HEK293 (cell line): ENCODE data around the gene NFIC.
A peak's percentile ranks its signal among the peaks of the same experiment; 100 is the strongest.

Experiments
- CTCF ChIA-PET: fragments of 350-600 bp; formaldehyde crosslinking; extraction: SDS; loops from one replicate; lab custom pipeline; 2021; ENCODE audit warnings: antibody characterized with exemption; lab: Yijun Ruan, JAX
- POLR2A ChIA-PET: fragments of 300-600 bp; formaldehyde crosslinking; extraction: SDS; loops from one replicate; lab custom pipeline; 2020; ENCODE audit warnings: antibody characterized with exemption, inconsistent platforms; lab: Yijun Ruan, JAX
- H3K27ac ChIP-seq: fragments of 200-500 bp; sonication (Bioruptor generic); 2 replicates; pipeline ENCODE4 v1.5.1; 2014; ENCODE audit warnings: low read depth, low read length, control low read depth, inconsistent platforms; ENCODE audit errors: extremely low read depth
- H3K36me3 ChIP-seq, 2 experiments: fragments of 200-500 bp in 1 of 2; sonication (Bioruptor generic) in 1 of 2; 1 replicate in 1 of 2; 2 replicates in 1 of 2; pipeline ENCODE4 v1.5.1; 2014 to 2017; ENCODE audit warnings: inconsistent platforms in 2 of 2, low read length in 2 of 2; ENCODE audit not compliant: control insufficient read depth in 2 of 2, insufficient read depth in 1 of 2
- H3K4me1 ChIP-seq: fragments of 200-500 bp; sonication (Bioruptor generic); 2 replicates; pipeline ENCODE4 v1.5.1; 2014; ENCODE audit warnings: mild to moderate bottlenecking, low read length, inconsistent platforms; ENCODE audit not compliant: control insufficient read depth, insufficient read depth
- H3K4me3 ChIP-seq: 2 replicates; pipeline ENCODE4 v1.5.1; 2011; ENCODE audit warnings: low read depth, mild to moderate bottlenecking, control low read depth, low read length, moderate library complexity
- H3K9me3 ChIP-seq: fragments of 200-500 bp; sonication (Bioruptor generic); 2 replicates; pipeline ENCODE4 v1.5.1; 2014; ENCODE audit warnings: low read depth, low read length, inconsistent platforms; ENCODE audit not compliant: control insufficient read depth, insufficient read depth
- BCL11B ChIP-seq: fragments of 450-650 bp; formaldehyde crosslinking; IDR thresholded peaks from 2 replicates; pipeline ENCODE4 v1.5.1; 2016; ENCODE audit warnings: low read depth, missing biosample characterization, missing genetic modification characterization
- EGR2 ChIP-seq: fragments of 450-650 bp; formaldehyde crosslinking; IDR thresholded peaks from 2 replicates; pipeline ENCODE4 v1.5.1; 2016; ENCODE audit warnings: low read depth, missing biosample characterization, missing genetic modification characterization
- FEZF1 ChIP-seq: fragments of 450-650 bp; formaldehyde crosslinking; IDR thresholded peaks from 2 replicates; pipeline ENCODE4 v1.5.1; 2016; ENCODE audit warnings: missing biosample characterization, missing genetic modification characterization
- GLIS1 ChIP-seq: fragments of 450-650 bp; formaldehyde crosslinking; IDR thresholded peaks from 2 replicates; pipeline ENCODE4 v1.5.1; 2016; ENCODE audit warnings: missing biosample characterization, missing genetic modification characterization
- GLIS2 ChIP-seq: fragments of 450-650 bp; formaldehyde crosslinking; IDR thresholded peaks from 2 replicates; pipeline ENCODE4 v1.5.1; 2016; ENCODE audit warnings: missing biosample characterization, missing genetic modification characterization
- IKZF3 ChIP-seq: fragments of 450-650 bp; IDR thresholded peaks from 2 replicates; pipeline ENCODE4 v1.5.0; 2018; ENCODE audit warnings: missing biosample characterization, mild to moderate bottlenecking, missing genetic modification characterization, moderate library complexity
- SP7 ChIP-seq: fragments of 450-650 bp; formaldehyde crosslinking; IDR thresholded peaks from 2 replicates; pipeline ENCODE4 v1.5.1; 2016; ENCODE audit warnings: missing biosample characterization, missing genetic modification characterization
- ZBTB11 ChIP-seq: fragments of 450-650 bp; formaldehyde crosslinking; conservative IDR thresholded peaks from 2 replicates; pipeline ENCODE4 v1.5.1; 2016; ENCODE audit warnings: low read depth, missing biosample characterization, missing genetic modification characterization
- ZBTB20 ChIP-seq: fragments of 450-650 bp; formaldehyde crosslinking; IDR thresholded peaks from 2 replicates; pipeline ENCODE4 v1.5.1; 2016; ENCODE audit warnings: missing biosample characterization, missing genetic modification characterization
- ZFHX2 ChIP-seq: fragments of 450-650 bp; formaldehyde crosslinking; conservative IDR thresholded peaks from 2 replicates; pipeline ENCODE4 v1.5.1; 2016; ENCODE audit warnings: missing biosample characterization, missing genetic modification characterization
- ZIC2 ChIP-seq: fragments of 450-650 bp; formaldehyde crosslinking; IDR thresholded peaks from 2 replicates; pipeline ENCODE4 v1.5.1; 2016; ENCODE audit warnings: missing biosample characterization, missing genetic modification characterization
- ZNF138 ChIP-seq: fragments of 450-650 bp; formaldehyde crosslinking; IDR thresholded peaks from 2 replicates; pipeline ENCODE4 v1.5.1; 2016; ENCODE audit warnings: missing biosample characterization, missing genetic modification characterization, borderline replicate concordance
- ZNF155 ChIP-seq: fragments of 450-650 bp; formaldehyde crosslinking; IDR thresholded peaks from 2 replicates; pipeline ENCODE4 v1.5.1; 2016; ENCODE audit warnings: missing biosample characterization, missing genetic modification characterization
- ZNF157 ChIP-seq: fragments of 450-650 bp; formaldehyde crosslinking; IDR thresholded peaks from 2 replicates; pipeline ENCODE4 v1.5.1; 2016; ENCODE audit warnings: missing biosample characterization, missing genetic modification characterization
- ZNF324 ChIP-seq: fragments of 450-650 bp; formaldehyde crosslinking; IDR thresholded peaks from 2 replicates; pipeline ENCODE4 v1.5.1; 2016; ENCODE audit warnings: missing biosample characterization, missing genetic modification characterization
- ZNF48 ChIP-seq: fragments of 450-650 bp; formaldehyde crosslinking; IDR thresholded peaks from 2 replicates; pipeline ENCODE4 v1.5.1; 2016; ENCODE audit warnings: missing biosample characterization, missing genetic modification characterization
- ZNF521 ChIP-seq: fragments of 450-650 bp; formaldehyde crosslinking; IDR thresholded peaks from 2 replicates; pipeline ENCODE4 v1.5.1; 2017; ENCODE audit warnings: missing biosample characterization, mild to moderate bottlenecking, missing genetic modification characterization
- ZNF529 ChIP-seq: fragments of 450-650 bp; formaldehyde crosslinking; IDR thresholded peaks from 2 replicates; pipeline ENCODE4 v1.5.1; 2017; ENCODE audit warnings: missing genetic modification characterization, missing biosample characterization; ENCODE audit not compliant: insufficient replicate concordance
- ZNF558 ChIP-seq: fragments of 450-650 bp; formaldehyde crosslinking; IDR thresholded peaks from 2 replicates; pipeline ENCODE4 v1.5.1; 2016; ENCODE audit warnings: missing biosample characterization, missing genetic modification characterization
- ZNF610 ChIP-seq: fragments of 450-650 bp; formaldehyde crosslinking; IDR thresholded peaks from 2 replicates; pipeline ENCODE4 v1.5.1; 2016; ENCODE audit warnings: missing biosample characterization, missing genetic modification characterization, borderline replicate concordance
- ZNF623 ChIP-seq: fragments of 450-650 bp; formaldehyde crosslinking; IDR thresholded peaks from 2 replicates; pipeline ENCODE4 v1.5.1; 2016; ENCODE audit warnings: missing biosample characterization, missing genetic modification characterization
- ZNF624 ChIP-seq: fragments of 450-650 bp; formaldehyde crosslinking; IDR thresholded peaks from 2 replicates; pipeline ENCODE4 v1.5.1; 2017; ENCODE audit warnings: missing biosample characterization, missing genetic modification characterization
- ZNF664 ChIP-seq: fragments of 450-650 bp; formaldehyde crosslinking; IDR thresholded peaks from 2 replicates; pipeline ENCODE4 v1.5.1; 2016; ENCODE audit warnings: missing biosample characterization, missing genetic modification characterization
- ZNF701 ChIP-seq: fragments of 450-650 bp; formaldehyde crosslinking; IDR thresholded peaks from 2 replicates; pipeline ENCODE4 v1.5.1; 2016; ENCODE audit warnings: missing biosample characterization, missing genetic modification characterization
- ZNF76 ChIP-seq: fragments of 450-650 bp; formaldehyde crosslinking; IDR thresholded peaks from 2 replicates; pipeline ENCODE4; 2016; ENCODE audit warnings: low read depth, missing biosample characterization, missing genetic modification characterization, borderline replicate concordance
- TF ChIP-seq, protein P1 (sequence below): fragments of 450-650 bp; formaldehyde crosslinking; IDR thresholded peaks from 2 replicates; pipeline ENCODE4 v1.5.0; 2017; ENCODE audit warnings: missing biosample characterization, missing genetic modification characterization, borderline replicate concordance
- TF ChIP-seq, protein P2 (sequence below): fragments of 450-650 bp; formaldehyde crosslinking; IDR thresholded peaks from 2 replicates; pipeline ENCODE4 v1.5.1; 2016; ENCODE audit warnings: missing biosample characterization, missing genetic modification characterization
- TF ChIP-seq, protein P3 (sequence below): fragments of 450-650 bp; formaldehyde crosslinking; IDR thresholded peaks from 2 replicates; pipeline ENCODE4 v1.5.1; 2016; ENCODE audit warnings: missing biosample characterization, missing genetic modification characterization, low read depth

The NFIC gene

DNA sequence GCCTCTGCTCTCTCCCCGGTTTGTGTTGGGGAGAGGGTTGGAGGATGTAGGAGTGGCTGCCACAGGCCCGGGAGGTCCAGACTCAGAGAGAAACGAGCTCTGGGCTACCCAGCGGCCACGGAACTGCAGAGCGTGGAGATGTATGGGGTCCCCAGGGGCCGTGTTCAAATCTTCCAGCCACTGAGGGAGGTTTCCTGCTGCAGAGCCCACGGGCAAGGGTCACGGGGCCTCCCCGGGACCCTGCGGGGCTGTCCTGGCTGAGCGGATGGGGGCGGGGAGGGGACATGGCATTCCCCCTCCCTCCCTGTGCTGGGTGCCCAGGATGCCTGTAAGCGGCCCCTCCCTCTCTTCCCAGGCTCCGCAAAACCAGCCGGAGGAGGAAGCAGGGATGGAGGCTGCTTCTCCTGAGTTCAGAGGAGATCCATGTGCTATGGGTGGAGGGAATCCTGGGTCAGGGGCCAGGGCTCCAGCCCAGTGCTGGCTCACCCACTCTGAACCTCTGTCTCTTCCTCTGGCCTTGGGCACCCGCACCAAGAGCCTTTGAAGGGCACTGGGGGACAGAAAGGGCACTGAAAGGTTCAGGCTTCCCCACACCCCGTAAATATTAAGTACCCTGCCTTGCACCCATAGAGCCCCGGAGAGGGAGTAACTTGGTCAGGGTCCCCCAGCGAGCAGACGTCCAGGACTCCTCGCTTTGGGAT is 91.3 kb downstream of the NFIC start (continued):
- TF ChIP-seq, protein P1, sequence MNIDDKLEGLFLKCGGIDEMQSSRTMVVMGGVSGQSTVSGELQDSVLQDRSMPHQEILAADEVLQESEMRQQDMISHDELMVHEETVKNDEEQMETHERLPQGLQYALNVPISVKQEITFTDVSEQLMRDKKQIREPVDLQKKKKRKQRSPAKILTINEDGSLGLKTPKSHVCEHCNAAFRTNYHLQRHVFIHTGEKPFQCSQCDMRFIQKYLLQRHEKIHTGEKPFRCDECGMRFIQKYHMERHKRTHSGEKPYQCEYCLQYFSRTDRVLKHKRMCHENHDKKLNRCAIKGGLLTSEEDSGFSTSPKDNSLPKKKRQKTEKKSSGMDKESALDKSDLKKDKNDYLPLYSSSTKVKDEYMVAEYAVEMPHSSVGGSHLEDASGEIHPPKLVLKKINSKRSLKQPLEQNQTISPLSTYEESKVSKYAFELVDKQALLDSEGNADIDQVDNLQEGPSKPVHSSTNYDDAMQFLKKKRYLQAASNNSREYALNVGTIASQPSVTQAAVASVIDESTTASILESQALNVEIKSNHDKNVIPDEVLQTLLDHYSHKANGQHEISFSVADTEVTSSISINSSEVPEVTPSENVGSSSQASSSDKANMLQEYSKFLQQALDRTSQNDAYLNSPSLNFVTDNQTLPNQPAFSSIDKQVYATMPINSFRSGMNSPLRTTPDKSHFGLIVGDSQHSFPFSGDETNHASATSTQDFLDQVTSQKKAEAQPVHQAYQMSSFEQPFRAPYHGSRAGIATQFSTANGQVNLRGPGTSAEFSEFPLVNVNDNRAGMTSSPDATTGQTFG (tag by site-specific recombination): no peak
- TF ChIP-seq IKZF3 (tag by site-specific recombination) (peak; percentile 52), ZNF155 (tag by site-specific recombination) (no peak), ZNF624 (no peak), ZBTB20 (tag by site-specific recombination) (peak; percentile 46; the same call in 1 of the 2 replicates), BCL11B (tag by site-specific recombination) (no peak), ZNF664 (tag by site-specific recombination) (no peak), ZNF76 (tag by site-specific recombination) (peak; percentile 36; the same call in 1 of the 2 replicates), ZNF324 (tag by site-specific recombination) (no peak)

DNA sequence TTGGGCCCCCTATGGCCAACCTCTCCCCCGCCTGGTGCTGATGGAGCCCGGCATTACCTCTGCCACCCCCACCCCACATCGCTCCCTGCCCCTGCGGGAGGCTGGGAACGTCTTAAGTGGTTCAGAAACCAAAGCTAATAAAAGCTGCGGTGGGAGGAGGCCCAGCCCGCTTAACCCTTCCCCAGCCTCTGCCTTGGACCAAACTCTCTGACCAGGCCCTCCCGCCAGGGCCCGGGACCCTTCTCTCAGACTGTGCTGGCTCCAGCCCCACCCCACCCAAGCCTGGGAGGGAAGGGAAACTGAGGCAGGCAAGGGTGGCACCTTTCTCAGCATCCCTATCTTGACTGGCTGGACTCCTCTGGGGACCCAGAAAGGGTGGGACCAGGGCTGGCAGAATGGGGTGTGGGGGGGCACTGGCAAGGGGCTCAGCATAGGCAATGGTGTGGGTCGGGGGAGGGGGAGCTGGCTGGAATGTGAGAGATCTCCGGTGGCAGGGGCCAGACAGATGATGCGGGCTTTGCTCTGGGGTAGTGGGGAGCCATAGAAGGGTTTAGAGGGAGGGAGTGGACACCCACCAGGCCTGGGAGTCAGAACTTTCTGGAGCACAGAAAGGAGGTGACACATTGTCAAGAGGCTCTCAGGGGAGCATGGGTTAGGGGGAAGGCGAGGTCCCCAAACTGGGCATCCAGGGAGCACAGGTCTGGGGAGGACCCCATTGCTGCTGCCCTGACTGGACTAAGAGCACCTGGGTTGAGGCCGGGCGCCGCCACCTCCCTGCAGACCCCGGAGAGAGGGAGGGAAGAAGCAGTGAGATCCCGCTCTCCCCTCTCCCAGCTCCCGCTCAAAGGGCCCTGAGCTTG is 92.1 kb downstream of the NFIC start:
- H3K9me3 ChIP-seq: no peaks in the 10 kb centered on the region
- H3K27ac ChIP-seq: no peak overlapping the region
- CTCF ChIA-PET: interaction anchor here (0.5 kb wide), 1 partner anchor 26 kb away, joined by 3 read pairs; no protein-coding TSS in a partner anchor
- POLR2A ChIA-PET: no interaction called here
- no peak overlapping the region for H3K4me3 ChIP-seq
- H3K36me3 ChIP-seq: peaks cover 0 to 24% of the 10 kb centered on the region in 2 experiments; a peak in 2 of 3 replicates
- H3K4me1 ChIP-seq: peaks cover 8% of the 10 kb centered on the region
- TF ChIP-seq SP7 (tag by site-specific recombination) (no peak), ZNF138 (tag by site-specific recombination) (no peak), ZNF48 (tag by site-specific recombination) (no peak), ZNF701 (no peak), FEZF1 (no peak), ZNF623 (no peak), GLIS1 (tag by site-specific recombination) (peak; percentile 73), EGR2 (0 out of 2 replicates have a peak, but pooled peaks have one; percentile 42), ZBTB11 (tag by site-specific recombination) (no peak), ZNF558 (tag by site-specific recombination) (no peak), ZNF157 (no peak), ZNF610 (tag by site-specific recombination) (no peak), IKZF3 (tag by site-specific recombination) (peak; percentile 50; the same call in 1 of the 2 replicates), ZFHX2 (tag by site-specific recombination) (0 out of 2 replicates have a peak, but pooled peaks have one; percentile 8), ZIC2 (tag by site-specific recombination) (peak; percentile 24; the same call in 1 of the 2 replicates), ZNF521 (tag by site-specific recombination) (no peak), ZNF529 (tag by site-specific recombination) (no peak), GLIS2 (tag by site-specific recombination) (no peak)
- TF ChIP-seq, protein P2, sequence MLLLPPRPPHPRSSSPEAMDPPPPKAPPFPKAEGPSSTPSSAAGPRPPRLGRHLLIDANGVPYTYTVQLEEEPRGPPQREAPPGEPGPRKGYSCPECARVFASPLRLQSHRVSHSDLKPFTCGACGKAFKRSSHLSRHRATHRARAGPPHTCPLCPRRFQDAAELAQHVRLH (tag by site-specific recombination): 0 out of 2 replicates have a peak, but pooled peaks have one; percentile 14
- TF ChIP-seq, protein P3, sequence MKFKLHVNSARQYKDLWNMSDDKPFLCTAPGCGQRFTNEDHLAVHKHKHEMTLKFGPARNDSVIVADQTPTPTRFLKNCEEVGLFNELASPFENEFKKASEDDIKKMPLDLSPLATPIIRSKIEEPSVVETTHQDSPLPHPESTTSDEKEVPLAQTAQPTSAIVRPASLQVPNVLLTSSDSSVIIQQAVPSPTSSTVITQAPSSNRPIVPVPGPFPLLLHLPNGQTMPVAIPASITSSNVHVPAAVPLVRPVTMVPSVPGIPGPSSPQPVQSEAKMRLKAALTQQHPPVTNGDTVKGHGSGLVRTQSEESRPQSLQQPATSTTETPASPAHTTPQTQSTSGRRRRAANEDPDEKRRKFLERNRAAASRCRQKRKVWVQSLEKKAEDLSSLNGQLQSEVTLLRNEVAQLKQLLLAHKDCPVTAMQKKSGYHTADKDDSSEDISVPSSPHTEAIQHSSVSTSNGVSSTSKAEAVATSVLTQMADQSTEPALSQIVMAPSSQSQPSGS (tag by site-specific recombination): no peak
